ENCODE measurements around the gene SNX21.

SNX21 gene

DNA sequence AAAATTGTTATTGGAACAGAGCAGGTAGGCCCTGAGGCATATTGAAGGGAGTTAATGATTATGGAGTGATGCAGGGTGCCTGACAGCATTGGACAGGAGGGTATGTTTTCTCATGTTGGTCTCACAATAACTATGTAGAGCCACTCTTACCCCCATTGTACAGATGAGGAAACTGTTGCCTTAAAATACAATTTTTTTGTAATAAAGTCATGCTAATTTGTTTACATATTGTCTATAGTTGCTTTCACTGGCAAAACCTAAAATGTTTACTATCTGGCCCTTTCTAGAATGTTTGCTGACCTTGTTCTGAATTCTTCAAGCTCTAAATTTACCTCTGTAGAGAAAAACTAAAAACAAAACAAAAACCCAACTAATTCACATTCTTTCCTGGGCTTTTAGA lies 17.9 kb downstream of the SNX21 start:
- H3K36me3 Mint-ChIP-seq (ENCODE audit: low read depth) = peaks cover 18% of the 10 kb centered on the region
- H3K4me1 Mint-ChIP-seq (ENCODE audit: low read depth) = peaks cover 20% of the 10 kb centered on the region
- no peak overlapping the region for H3K27ac Mint-ChIP-seq
- no peaks in the 10 kb centered on the region for H3K27me3 Mint-ChIP-seq
- no peaks in the 10 kb centered on the region for H3K9me3 Mint-ChIP-seq
- no peak overlapping the region for H3K4me3 Mint-ChIP-seq

DNA sequence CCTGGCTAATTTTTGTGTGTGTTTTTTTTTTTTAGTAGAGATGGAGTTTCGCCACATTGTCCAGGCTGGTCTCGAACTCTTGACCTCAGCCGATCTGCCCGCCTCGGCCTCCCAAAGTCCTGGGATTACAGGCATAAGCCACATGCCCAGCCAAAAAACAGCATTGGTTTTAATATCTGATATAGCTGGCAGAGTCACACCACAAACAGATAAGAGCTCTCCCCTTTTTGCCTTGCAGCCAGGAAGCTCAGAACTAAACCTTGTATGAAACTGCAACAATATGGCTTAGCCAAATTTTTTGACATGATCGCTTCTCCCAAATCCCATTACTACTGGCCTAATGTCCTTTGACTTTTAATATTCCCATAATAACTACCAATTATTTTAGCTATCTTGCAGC lies 18.7 kb downstream of the SNX21 start:
- Mint-ChIP-seq H3K36me3 (ENCODE audit: low read depth) (peaks cover 18% of the 10 kb centered on the region), H3K27me3 (no peaks in the 10 kb centered on the region), H3K27ac (no peak overlapping the region), H3K9me3 (no peaks in the 10 kb centered on the region), H3K4me1 (ENCODE audit: low read depth) (peaks cover 22% of the 10 kb centered on the region), H3K4me3 (no peak overlapping the region)

DNA sequence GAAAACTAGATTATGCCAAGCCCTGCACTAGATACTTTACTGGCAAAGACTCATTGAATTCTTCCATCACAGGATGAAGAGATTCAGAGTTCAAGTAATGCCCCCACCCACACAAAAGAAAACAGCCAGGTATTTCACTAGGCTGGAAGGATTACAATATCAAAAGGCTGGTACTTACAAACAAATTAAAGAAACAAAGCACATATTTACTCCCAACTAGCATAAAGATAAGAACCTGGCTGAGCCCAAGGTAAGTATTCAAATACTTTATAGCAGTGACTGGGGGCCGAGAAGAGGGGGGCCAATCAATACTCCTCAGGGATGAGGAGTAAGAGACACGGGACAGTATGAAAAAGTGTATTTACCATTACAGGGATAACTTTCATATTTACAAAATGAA lies 19.9 kb downstream of the SNX21 start:
- H3K4me1 Mint-ChIP-seq (ENCODE audit: low read depth) = peaks cover 33% of the 10 kb centered on the region

GRCh38 chr20:45857114-45857881 lies 23.7 kb downstream of the SNX21 start, which contains the start of the genes ACOT8 and ZSWIM3:
Gene ACOT8 (minus strand): TSS chr20:45857392. CDS start chr20:45857315, 77 bp downstream.
Gene ZSWIM3 (plus strand): TSS chr20:45857614. CDS start chr20:45857826, 212 bp downstream.
- Mint-ChIP-seq H3K4me3 (peak within 1 kb of the TSS; percentile 91), H3K27ac (peak within 1 kb of the TSS; percentile 95), H3K36me3 (ENCODE audit: low read depth) (peaks cover 10% of the 10 kb centered on the region), H3K9me3 (no peaks in the 10 kb centered on the region), H3K4me1 (ENCODE audit: low read depth) (peaks cover 39% of the 10 kb centered on the region), H3K27me3 (no peaks in the 10 kb centered on the region)

More for the DNA sequence above, 19.9 kb downstream of the SNX21 start:
- H3K9me3 Mint-ChIP-seq = no peaks in the 10 kb centered on the region
- peaks cover 13% of the 10 kb centered on the region for H3K36me3 Mint-ChIP-seq (ENCODE audit: low read depth)
- H3K27ac Mint-ChIP-seq = no peak overlapping the region
- no peak overlapping the region for H3K4me3 Mint-ChIP-seq
- H3K27me3 Mint-ChIP-seq = no peaks in the 10 kb centered on the region

GRCh38 chr20:45857882-45858216 lies 24.2 kb downstream of the SNX21 start:
- Mint-ChIP-seq H3K4me3 (peak overlapping the region; percentile 91), H3K9me3 (no peaks in the 10 kb centered on the region), H3K36me3 (ENCODE audit: low read depth) (peaks cover 7% of the 10 kb centered on the region), H3K4me1 (ENCODE audit: low read depth) (peaks cover 39% of the 10 kb centered on the region), H3K27ac (peak overlapping the region; percentile 95), H3K27me3 (no peaks in the 10 kb centered on the region)

GRCh38 chr20:45859916-45860315 lies 26.3 kb downstream of the SNX21 start:
- Mint-ChIP-seq H3K4me3 (no peak overlapping the region), H3K27me3 (no peaks in the 10 kb centered on the region)

DNA sequence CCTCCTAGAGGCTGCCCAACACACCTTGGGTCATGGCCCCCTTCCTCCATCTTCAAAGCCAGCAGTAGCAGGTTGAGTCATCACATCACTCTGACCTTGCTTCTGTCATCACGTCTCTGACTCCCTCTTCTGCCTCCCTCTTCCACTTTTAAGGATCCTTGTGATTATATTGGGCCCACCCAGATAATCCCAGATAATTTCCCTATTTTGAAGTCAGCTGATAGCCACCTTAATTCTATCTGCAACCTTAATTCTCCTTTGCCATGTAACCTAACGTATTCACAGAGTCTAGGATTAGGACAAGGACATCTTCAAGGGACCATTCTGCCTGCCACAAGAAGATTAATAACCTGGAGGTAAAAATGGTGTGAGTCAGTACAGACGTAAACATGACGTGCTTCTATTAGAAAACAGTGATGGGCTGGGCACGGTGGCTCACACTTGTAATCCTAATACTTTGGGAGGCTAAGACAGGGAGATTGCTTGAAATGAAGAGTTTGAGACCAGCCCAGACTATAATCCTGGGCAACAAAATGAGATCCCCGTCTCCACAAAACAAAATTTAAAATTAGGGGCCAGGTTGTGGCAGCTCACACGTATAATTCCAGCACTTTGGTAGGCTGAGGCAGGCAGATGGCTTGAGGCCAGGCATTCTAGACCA lies 27.1 kb downstream of the SNX21 start:
- peaks cover 28% of the 10 kb centered on the region for H3K4me1 Mint-ChIP-seq (ENCODE audit: low read depth)
- H3K9me3 Mint-ChIP-seq = no peaks in the 10 kb centered on the region
- H3K27ac Mint-ChIP-seq = no peak overlapping the region
- H3K27me3 Mint-ChIP-seq = no peaks in the 10 kb centered on the region
- H3K4me3 Mint-ChIP-seq = no peak overlapping the region
- peaks cover 7% of the 10 kb centered on the region for H3K36me3 Mint-ChIP-seq (ENCODE audit: low read depth)

More at GRCh38 chr20:45859916-45860315, 26.3 kb downstream of the SNX21 start:
- Mint-ChIP-seq H3K9me3 (no peaks in the 10 kb centered on the region), H3K36me3 (ENCODE audit: low read depth) (peaks cover 7% of the 10 kb centered on the region), H3K27ac (no peak overlapping the region), H3K4me1 (ENCODE audit: low read depth) (peaks cover 33% of the 10 kb centered on the region)

- no peak overlapping the region for H3K27ac Mint-ChIP-seq
- H3K9me3 Mint-ChIP-seq = no peaks in the 10 kb centered on the region
- no peak overlapping the region for H3K4me3 Mint-ChIP-seq
- H3K4me1 Mint-ChIP-seq (ENCODE audit: low read depth) = peaks cover 20% of the 10 kb centered on the region
- no peaks in the 10 kb centered on the region for H3K27me3 Mint-ChIP-seq
- H3K36me3 Mint-ChIP-seq (ENCODE audit: low read depth) = peaks cover 7% of the 10 kb centered on the region
These were observed 27.8 kb downstream of the SNX21 start for GRCh38 chr20:45861221-45862075.

GRCh38 chr20:45863543-45864470 lies 30.2 kb downstream of the SNX21 start:
- H3K36me3 Mint-ChIP-seq (ENCODE audit: low read depth) = peaks cover 7% of the 10 kb centered on the region
- no peaks in the 10 kb centered on the region for H3K9me3 Mint-ChIP-seq
- H3K27me3 Mint-ChIP-seq = no peaks in the 10 kb centered on the region
- H3K4me1 Mint-ChIP-seq (ENCODE audit: low read depth) = peaks cover 3% of the 10 kb centered on the region
- H3K4me3 Mint-ChIP-seq = no peak overlapping the region
- H3K27ac Mint-ChIP-seq = no peak overlapping the region

- H3K4me3 Mint-ChIP-seq = no peak overlapping the region
- no peaks in the 10 kb centered on the region for H3K9me3 Mint-ChIP-seq
- no peaks in the 10 kb centered on the region for H3K36me3 Mint-ChIP-seq (ENCODE audit: low read depth)
- H3K27me3 Mint-ChIP-seq = no peaks in the 10 kb centered on the region
- H3K27ac Mint-ChIP-seq = no peak overlapping the region
- no peaks in the 10 kb centered on the region for H3K4me1 Mint-ChIP-seq (ENCODE audit: low read depth)
These were observed 32.9 kb downstream of the SNX21 start for GRCh38 chr20:45866454-45866853.

GRCh38 chr20:45867136-45867818 lies 33.7 kb downstream of the SNX21 start:
- no peak overlapping the region for H3K4me3 Mint-ChIP-seq
- no peak overlapping the region for H3K27ac Mint-ChIP-seq
- H3K9me3 Mint-ChIP-seq = no peaks in the 10 kb centered on the region
- H3K4me1 Mint-ChIP-seq (ENCODE audit: low read depth) = no peaks in the 10 kb centered on the region
- H3K27me3 Mint-ChIP-seq = no peaks in the 10 kb centered on the region
- peaks cover 2% of the 10 kb centered on the region for H3K36me3 Mint-ChIP-seq (ENCODE audit: low read depth)

DNA sequence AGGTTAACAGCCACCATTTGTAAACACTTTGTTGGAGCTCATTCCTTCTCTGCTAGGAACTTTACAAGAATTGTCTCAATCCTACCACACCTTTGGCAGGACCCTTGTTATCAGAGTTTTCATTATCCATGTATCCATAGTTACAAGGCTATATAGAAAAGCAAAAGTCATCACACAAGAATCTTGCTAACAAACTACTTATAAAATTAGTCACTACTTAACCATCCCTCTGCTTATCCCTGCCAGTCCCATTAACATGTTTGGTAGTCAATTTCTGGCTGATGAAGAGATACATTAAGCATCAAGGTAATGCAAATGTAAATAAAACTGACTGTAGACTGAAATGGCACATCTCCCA lies 34.2 kb downstream of the SNX21 start:
- Mint-ChIP-seq H3K9me3 (no peaks in the 10 kb centered on the region), H3K4me3 (no peak overlapping the region), H3K27ac (no peak overlapping the region), H3K4me1 (ENCODE audit: low read depth) (no peaks in the 10 kb centered on the region), H3K27me3 (no peaks in the 10 kb centered on the region), H3K36me3 (ENCODE audit: low read depth) (peaks cover 4% of the 10 kb centered on the region)

GRCh38 chr20:45872626-45873025 lies 39.0 kb downstream of the SNX21 start:
- Mint-ChIP-seq H3K27me3 (no peaks in the 10 kb centered on the region), H3K36me3 (ENCODE audit: low read depth) (peaks cover 15% of the 10 kb centered on the region), H3K4me3 (no peak overlapping the region), H3K9me3 (no peaks in the 10 kb centered on the region), H3K4me1 (ENCODE audit: low read depth) (no peaks in the 10 kb centered on the region), H3K27ac (no peak overlapping the region)

Data from stimulated activated naive CD8-positive, alpha-beta T cell treated with anti-CD3 and anti-CD28 coated beads, Interleukin-15, Interleukin-2, amounts not matched to agents 100 ng/mL and 50 ng/mL, for 24 hours (primary cell).